GM12873 (cell line): ENCODE measurements around the gene FRMD4B.

Experiments used
- TF ChIP-seq, protein P1 (sequence below): IDR thresholded peaks from 2 replicates; pipeline ENCODE4 v1.5.1; 2012; ENCODE audit warnings: low read depth, mild to moderate bottlenecking, moderate library complexity, low read length, control low read depth; ENCODE audit not compliant: insufficient read depth; ENCODE audit errors: missing control alignments

The FRMD4B gene

DNA sequence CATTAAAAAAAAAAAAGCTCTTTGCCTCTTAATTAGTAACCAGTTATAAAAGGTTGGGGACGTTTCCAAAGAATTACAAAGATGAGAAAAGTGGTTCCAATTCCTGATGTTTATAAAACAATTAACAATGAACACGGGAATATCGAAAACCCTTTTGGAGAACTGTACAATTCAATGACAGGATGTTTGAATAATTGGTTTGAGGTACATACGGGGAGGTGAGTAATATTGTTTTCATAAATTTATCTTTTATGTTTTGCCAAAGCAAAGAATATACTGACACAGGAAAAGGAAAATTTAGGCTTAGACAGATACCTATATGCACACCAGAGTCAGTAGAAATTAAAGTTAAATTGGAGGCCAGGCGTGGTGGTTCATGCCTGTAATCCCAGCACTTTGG lies 168.9 kb downstream of the FRMD4B start:
- TF ChIP-seq, protein P1, sequence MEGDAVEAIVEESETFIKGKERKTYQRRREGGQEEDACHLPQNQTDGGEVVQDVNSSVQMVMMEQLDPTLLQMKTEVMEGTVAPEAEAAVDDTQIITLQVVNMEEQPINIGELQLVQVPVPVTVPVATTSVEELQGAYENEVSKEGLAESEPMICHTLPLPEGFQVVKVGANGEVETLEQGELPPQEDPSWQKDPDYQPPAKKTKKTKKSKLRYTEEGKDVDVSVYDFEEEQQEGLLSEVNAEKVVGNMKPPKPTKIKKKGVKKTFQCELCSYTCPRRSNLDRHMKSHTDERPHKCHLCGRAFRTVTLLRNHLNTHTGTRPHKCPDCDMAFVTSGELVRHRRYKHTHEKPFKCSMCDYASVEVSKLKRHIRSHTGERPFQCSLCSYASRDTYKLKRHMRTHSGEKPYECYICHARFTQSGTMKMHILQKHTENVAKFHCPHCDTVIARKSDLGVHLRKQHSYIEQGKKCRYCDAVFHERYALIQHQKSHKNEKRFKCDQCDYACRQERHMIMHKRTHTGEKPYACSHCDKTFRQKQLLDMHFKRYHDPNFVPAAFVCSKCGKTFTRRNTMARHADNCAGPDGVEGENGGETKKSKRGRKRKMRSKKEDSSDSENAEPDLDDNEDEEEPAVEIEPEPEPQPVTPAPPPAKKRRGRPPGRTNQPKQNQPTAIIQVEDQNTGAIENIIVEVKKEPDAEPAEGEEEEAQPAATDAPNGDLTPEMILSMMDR: no peak

DNA sequence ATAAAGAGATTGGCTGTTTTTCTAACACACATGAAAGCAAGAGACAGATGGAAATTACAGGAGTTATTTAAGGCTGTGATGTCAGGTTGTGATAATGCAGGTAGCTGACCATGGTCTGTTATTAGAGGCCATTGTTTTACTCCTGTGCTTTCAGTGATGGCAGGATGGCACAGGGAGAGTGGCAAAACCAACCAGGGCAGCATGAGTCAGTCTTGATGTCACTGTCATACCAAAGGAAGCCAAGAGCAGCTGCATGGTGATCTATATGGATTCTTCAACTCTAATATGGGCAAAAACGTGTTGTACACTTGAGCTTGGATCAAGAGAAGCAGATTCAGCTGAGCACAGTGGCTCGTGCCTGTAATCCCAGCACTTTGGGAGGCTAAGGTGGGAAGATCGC lies 171.6 kb downstream of the FRMD4B start:
- TF ChIP-seq, protein P1: no peak

- TF ChIP-seq, protein P1: no peak
These were observed 173.3 kb downstream of the FRMD4B start for GRCh38 chr3:69212411-69213160.

GRCh38 chr3:69210068-69210730 lies 175.7 kb downstream of the FRMD4B start:
- TF ChIP-seq, protein P1: no peak

- TF ChIP-seq, protein P1: no peak
These were observed 176.5 kb downstream of the FRMD4B start for GRCh38 chr3:69209413-69209812.

DNA sequence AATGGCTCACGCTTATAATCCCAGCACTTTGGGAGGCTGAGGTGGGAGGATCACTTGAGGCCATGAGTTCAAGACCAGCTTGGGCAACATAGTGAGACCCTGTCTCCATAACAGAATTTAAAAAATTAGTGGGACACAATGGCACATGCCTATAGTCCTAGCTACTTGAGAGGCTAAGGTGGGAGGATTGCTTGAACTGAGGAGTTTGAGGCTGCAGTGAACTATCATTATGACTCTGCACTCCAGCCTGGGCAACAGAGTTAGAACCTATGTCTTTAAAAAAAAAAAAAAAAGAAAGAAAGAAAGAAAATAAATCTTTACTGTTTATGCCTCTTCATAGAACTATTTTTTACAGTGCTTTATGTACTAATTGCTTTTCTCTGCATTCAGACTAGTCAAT lies 178.9 kb downstream of the FRMD4B start:
- TF ChIP-seq, protein P1: no peak

- TF ChIP-seq, protein P1: no peak
These were observed 180.5 kb downstream of the FRMD4B start for GRCh38 chr3:69205385-69205784.
